GM21381 (cell line): ENCODE measurements around the gene DOK3.

ENCODE experiments used
- ATAC-seq: cut with Tn5 transposase; IDR thresholded peaks from one replicate; pipeline ENCODE4 v1.9.1; 2021; ENCODE audit warnings: mild to moderate bottlenecking, moderate library complexity; ENCODE audit not compliant: unreplicated experiment

Gene DOK3

GRCh38 chr5:177509381-177509951 is at the start of gene DOK3:
Gene DOK3, minus strand, starts transcription at chr5:177509826. Its CDS starts 286 bp downstream, at chr5:177509540.
- no peak for ATAC-seq

GRCh38 chr5:177557796-177558195 is 48.2 kb upstream of the DOK3 start:
- no peak for ATAC-seq

GRCh38 chr5:177557041-177557647 is 47.5 kb upstream of the DOK3 start:
- ATAC-seq, result no peak

- no peak for ATAC-seq
These were observed 46.0 kb upstream of the DOK3 start for GRCh38 chr5:177555665-177556064.

GRCh38 chr5:177555228-177555627 is 45.6 kb upstream of the DOK3 start:
- ATAC-seq, result no peak

- peak; percentile 85 for ATAC-seq
These were observed 45.0 kb upstream of the DOK3 start, which contains the start of gene FAM193B for GRCh38 chr5:177554474-177555111. Gene FAM193B, minus strand, starts transcription at chr5:177554563. Its CDS starts 105 bp downstream, at chr5:177554458.

GRCh38 chr5:177553671-177554429 is 44.2 kb upstream of the DOK3 start:
- peak; percentile 37 for ATAC-seq

- ATAC-seq, result no peak
These were observed 43.3 kb upstream of the DOK3 start for GRCh38 chr5:177552839-177553455.

- no peak for ATAC-seq
These were observed 40.5 kb upstream of the DOK3 start for GRCh38 chr5:177550122-177550521.

- no peak for ATAC-seq
These were observed 38.9 kb upstream of the DOK3 start for GRCh38 chr5:177548495-177548894.

GRCh38 chr5:177547736-177548135 is 38.1 kb upstream of the DOK3 start:
- ATAC-seq, result no peak

GRCh38 chr5:177546258-177546741 is 36.7 kb upstream of the DOK3 start:
- ATAC-seq, result no peak

GRCh38 chr5:177545487-177546257 is 36.0 kb upstream of the DOK3 start:
- no peak for ATAC-seq

- no peak for ATAC-seq
These were observed 33.3 kb upstream of the DOK3 start for GRCh38 chr5:177542816-177543465.

- ATAC-seq, result no peak
These were observed 30.8 kb upstream of the DOK3 start for GRCh38 chr5:177540438-177540837.

- no peak for ATAC-seq
These were observed 29.8 kb upstream of the DOK3 start for GRCh38 chr5:177539411-177539810.

- no peak for ATAC-seq
These were observed 29.2 kb upstream of the DOK3 start for GRCh38 chr5:177538876-177539275.

- no peak for ATAC-seq
These were observed 28.0 kb upstream of the DOK3 start for GRCh38 chr5:177537389-177538361.

- ATAC-seq, result no peak
These were observed 26.8 kb upstream of the DOK3 start for GRCh38 chr5:177536386-177536785.
